ENCODE measurements around the gene MAP4K2.
"Not testable (repeated sequence)": the region's sequence is repeated elsewhere in the genome, so short reads cannot be mapped to it uniquely, and the experiment has no call there.

MAP4K2 gene

GRCh38 chr11:64838600-64839334, 35.8 kb upstream of the MAP4K2 start:
- no peak for DNase-seq (ENCODE audit: low read depth)

- no peak for DNase-seq (ENCODE audit: low read depth)
These were observed 34.9 kb upstream of the MAP4K2 start for GRCh38 chr11:64837887-64838351.

GRCh38 chr11:64836448-64837072, 33.5 kb upstream of the MAP4K2 start:
- no peak for DNase-seq (ENCODE audit: low read depth)

GRCh38 chr11:64835616-64836447, 32.8 kb upstream of the MAP4K2 start:
- DNase-seq (ENCODE audit: low read depth): no peak

GRCh38 chr11:64834723-64835615, 32.0 kb upstream of the MAP4K2 start:
- no peak for DNase-seq (ENCODE audit: low read depth)

GRCh38 chr11:64834031-64834722, 31.2 kb upstream of the MAP4K2 start:
- no peak for DNase-seq (ENCODE audit: low read depth)

- no peak for DNase-seq (ENCODE audit: low read depth)
These were observed 30.5 kb upstream of the MAP4K2 start for GRCh38 chr11:64833509-64833908.

GRCh38 chr11:64833198-64833502, 30.1 kb upstream of the MAP4K2 start:
- DNase-seq (ENCODE audit: low read depth): no peak

- DNase-seq (ENCODE audit: low read depth): no peak
These were observed 29.6 kb upstream of the MAP4K2 start for GRCh38 chr11:64832467-64833197.

- no peak for DNase-seq (ENCODE audit: low read depth)
These were observed 28.4 kb upstream of the MAP4K2 start for GRCh38 chr11:64831411-64831891.

GRCh38 chr11:64829536-64830251, 26.7 kb upstream of the MAP4K2 start:
- DNase-seq (ENCODE audit: low read depth): no peak

GRCh38 chr11:64827451-64827839, 24.4 kb upstream of the MAP4K2 start:
- DNase-seq (ENCODE audit: low read depth): no peak

GRCh38 chr11:64826578-64827450, 23.8 kb upstream of the MAP4K2 start:
- DNase-seq (ENCODE audit: low read depth): no peak

- no peak for DNase-seq (ENCODE audit: low read depth)
These were observed 23.0 kb upstream of the MAP4K2 start for GRCh38 chr11:64826062-64826461.

- DNase-seq (ENCODE audit: low read depth): no peak
These were observed 20.6 kb upstream of the MAP4K2 start for GRCh38 chr11:64823568-64824119.

- no peak for DNase-seq (ENCODE audit: low read depth)
These were observed 14.5 kb upstream of the MAP4K2 start for GRCh38 chr11:64817476-64817875.

GRCh38 chr11:64815433-64815832, 12.4 kb upstream of the MAP4K2 start:
- not testable (repeated sequence) for DNase-seq (ENCODE audit: low read depth)

- no peak for DNase-seq (ENCODE audit: low read depth)
These were observed 11.7 kb upstream of the MAP4K2 start for GRCh38 chr11:64814712-64815187.
